Muscle layer of colon (tissue), 2 donors: ENCODE measurements around the gene FAM83C.

Source experiments
- H3K27ac ChIP-seq: one replicate; pipeline ENCODE4 v1.7.0; 2013; ENCODE audit warnings: low read depth, mild to moderate bottlenecking, low read length, moderate library complexity
- H3K27me3 ChIP-seq, 2 donors: one replicate each; pipeline ENCODE4 v1.7.0; 2013; ENCODE audit warnings: low read length in 2 of 2, mild to moderate bottlenecking in 2 of 2; ENCODE audit not compliant: insufficient read depth in 2 of 2, control insufficient read depth in 1 of 2
- H3K36me3 ChIP-seq: one replicate; pipeline ENCODE4 v1.7.0; 2013; ENCODE audit warnings: mild to moderate bottlenecking, low read length; ENCODE audit not compliant: insufficient read depth
- H3K4me1 ChIP-seq: one replicate; pipeline ENCODE4 v1.7.0; 2013; ENCODE audit warnings: mild to moderate bottlenecking, low read length; ENCODE audit not compliant: insufficient read depth
- H3K4me3 ChIP-seq, 2 donors: one replicate each; pipeline ENCODE4 v1.7.0; 2013; ENCODE audit warnings: low read length in 2 of 2, low read depth in 1 of 2, mild to moderate bottlenecking in 1 of 2, moderate library complexity in 1 of 2
- H3K9ac ChIP-seq: one replicate; pipeline ENCODE4 v1.7.0; 2013; ENCODE audit warnings: low read length
- H3K9me3 ChIP-seq: one replicate; pipeline ENCODE4 v1.7.0; 2013; ENCODE audit warnings: mild to moderate bottlenecking, low read length
- donor health status: abdominal sarcoma.
- donor health status: Adenocarcinoma of cecum.

Gene FAM83C

GRCh38 chr20:35328095-35328685 lies 36.0 kb upstream of the FAM83C start:
- H3K4me3 ChIP-seq, result no peak overlapping the region
- no peak overlapping the region for H3K27ac ChIP-seq
- H3K27me3 ChIP-seq, result no peaks in the 10 kb centered on the region
- peaks cover 30% of the 10 kb centered on the region for H3K4me1 ChIP-seq
- H3K9me3 ChIP-seq, result no peaks in the 10 kb centered on the region
- no peak overlapping the region for H3K9ac ChIP-seq
- H3K36me3 ChIP-seq, result no peaks in the 10 kb centered on the region

DNA sequence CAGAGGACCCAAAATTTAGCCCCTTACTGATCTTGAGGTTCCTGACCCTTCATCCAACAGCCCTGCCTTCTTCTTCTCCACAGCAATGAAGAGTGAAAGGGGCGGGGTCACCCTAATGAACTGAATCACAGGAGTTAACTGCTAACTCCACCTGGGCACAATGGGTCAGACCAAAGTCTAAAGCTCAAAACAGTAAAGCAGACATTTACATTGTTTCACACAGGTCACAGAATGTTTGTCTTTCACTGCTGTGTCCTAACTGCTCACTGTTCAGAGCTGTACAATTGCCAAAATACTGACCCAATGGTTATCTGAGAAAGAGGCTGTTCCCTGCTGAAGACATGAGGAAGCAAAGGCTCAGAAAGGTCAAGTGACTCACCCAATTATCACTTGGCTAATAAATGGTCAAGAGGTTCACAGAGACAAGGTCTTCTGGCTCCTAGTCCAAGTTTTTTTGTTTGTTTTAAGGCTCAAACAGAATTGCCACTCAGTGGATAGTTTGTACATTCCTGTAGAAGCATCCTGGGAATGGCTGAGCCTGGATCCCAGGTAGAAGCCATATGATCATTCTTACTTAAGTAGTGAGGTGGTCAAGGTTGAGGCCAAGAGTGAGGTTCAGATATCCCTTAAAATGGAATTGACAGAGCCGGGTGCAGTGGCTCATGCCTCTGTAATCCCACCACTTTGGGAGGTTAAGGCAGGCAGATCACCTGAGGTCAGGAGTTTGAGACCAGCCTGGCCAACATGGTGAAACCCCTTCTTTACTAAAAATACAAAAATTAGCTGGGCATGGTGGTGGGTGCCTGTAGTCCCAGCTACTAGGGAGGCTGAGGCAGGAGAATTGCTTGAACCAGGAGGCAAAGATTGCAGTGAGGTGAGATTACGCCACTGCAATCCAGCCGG lies 35.1 kb upstream of the FAM83C start:
- H3K27me3 ChIP-seq, result no peaks in the 10 kb centered on the region
- no peaks in the 10 kb centered on the region for H3K9me3 ChIP-seq
- no peak overlapping the region for H3K27ac ChIP-seq
- no peaks in the 10 kb centered on the region for H3K36me3 ChIP-seq
- H3K4me1 ChIP-seq, result peaks cover 22% of the 10 kb centered on the region
- H3K9ac ChIP-seq, result no peak overlapping the region
- no peak overlapping the region for H3K4me3 ChIP-seq

DNA sequence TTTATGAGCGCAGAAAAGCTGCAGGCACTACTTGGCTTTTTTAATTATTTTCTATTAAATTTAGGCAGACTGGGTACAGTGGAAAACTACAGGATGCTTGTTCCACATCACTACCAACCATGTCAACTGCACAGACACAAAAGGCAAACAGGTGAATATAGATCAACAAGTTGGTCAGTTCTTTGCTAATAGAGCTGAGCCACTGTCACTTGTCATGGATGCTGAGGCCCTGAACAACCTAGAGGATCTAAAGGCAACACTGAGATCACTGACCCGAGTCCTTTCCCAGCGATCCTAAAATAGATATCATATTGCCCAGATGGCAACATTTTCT lies 34.5 kb upstream of the FAM83C start:
- Histone ChIP-seq H3K36me3 (no peaks in the 10 kb centered on the region), H3K27me3 (no peaks in the 10 kb centered on the region), H3K27ac (no peak overlapping the region), H3K9me3 (no peaks in the 10 kb centered on the region), H3K4me1 (peaks cover 16% of the 10 kb centered on the region), H3K4me3 (no peak overlapping the region), H3K9ac (no peak overlapping the region)

- H3K27ac ChIP-seq, result no peak overlapping the region
- H3K27me3 ChIP-seq, result no peaks in the 10 kb centered on the region
- no peak overlapping the region for H3K9ac ChIP-seq
- H3K9me3 ChIP-seq, result no peaks in the 10 kb centered on the region
- no peak overlapping the region for H3K4me3 ChIP-seq
- peaks cover 11% of the 10 kb centered on the region for H3K4me1 ChIP-seq
- H3K36me3 ChIP-seq, result no peaks in the 10 kb centered on the region
Observed at GRCh38 chr20:35326021-35326739, 34.0 kb upstream of the FAM83C start.

DNA sequence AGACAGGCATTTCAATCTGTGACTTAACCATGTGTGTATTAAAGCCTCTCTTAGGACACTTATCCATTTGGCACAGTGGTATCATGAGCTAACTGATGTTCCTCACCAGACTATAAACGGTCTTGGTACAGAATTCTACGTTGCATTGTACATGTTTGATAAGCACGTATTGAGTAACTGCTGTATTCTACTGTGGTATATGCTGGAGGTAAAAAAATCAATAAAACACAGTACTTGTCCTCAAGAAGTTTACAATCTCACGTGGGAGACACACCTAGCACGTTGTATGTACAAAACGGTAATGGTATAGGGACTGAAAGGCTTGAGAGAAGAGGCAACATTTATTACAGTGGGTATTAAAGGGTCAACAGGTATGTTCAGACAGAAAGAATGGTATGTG lies 33.2 kb upstream of the FAM83C start:
- no peaks in the 10 kb centered on the region for H3K36me3 ChIP-seq
- no peak overlapping the region for H3K27ac ChIP-seq
- no peak overlapping the region for H3K4me3 ChIP-seq
- peaks cover 8% of the 10 kb centered on the region for H3K4me1 ChIP-seq
- H3K9ac ChIP-seq, result no peak overlapping the region
- no peaks in the 10 kb centered on the region for H3K9me3 ChIP-seq
- no peaks in the 10 kb centered on the region for H3K27me3 ChIP-seq

DNA sequence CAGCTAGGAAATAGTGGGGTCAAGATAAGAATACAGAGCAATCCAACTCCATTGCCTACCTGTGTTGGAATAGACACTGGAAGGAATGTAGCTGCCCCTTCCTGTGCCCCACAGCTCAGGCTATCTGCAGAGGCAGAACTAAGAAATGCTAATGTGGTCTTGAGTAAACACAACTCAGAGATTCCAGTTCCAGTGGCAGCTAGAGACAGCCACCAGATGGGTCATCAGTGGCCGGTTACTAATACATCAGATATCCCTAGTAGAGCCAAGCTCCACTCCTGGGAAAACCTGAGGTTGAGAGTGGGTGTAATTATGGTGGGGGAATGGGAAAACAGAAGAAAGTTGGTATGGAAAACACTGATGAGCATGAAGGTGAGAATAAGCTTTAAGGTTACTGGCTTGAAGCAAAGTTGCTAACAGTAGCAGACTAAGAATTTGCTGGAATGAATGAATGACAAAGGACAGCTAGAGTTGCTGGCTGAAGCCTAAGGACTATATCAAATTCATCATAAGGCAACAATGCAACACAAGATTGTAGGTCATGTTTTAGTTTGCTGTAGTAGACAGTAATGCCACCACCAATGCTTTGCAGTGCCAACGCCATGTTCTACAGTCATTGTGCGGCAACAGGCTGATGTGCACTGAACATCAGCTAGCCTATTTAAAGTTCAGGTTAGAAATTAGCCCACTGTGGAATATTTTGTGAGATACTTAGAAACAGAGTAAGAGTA lies 28.3 kb upstream of the FAM83C start:
- peak overlapping the region; percentile 82 for H3K27ac ChIP-seq

GRCh38 chr20:35319871-35320197 lies 27.6 kb upstream of the FAM83C start:
- no peak overlapping the region for H3K4me3 ChIP-seq
- H3K4me1 ChIP-seq, result peaks cover 46% of the 10 kb centered on the region
- H3K27me3 ChIP-seq, result no peaks in the 10 kb centered on the region
- H3K9ac ChIP-seq, result no peak overlapping the region
- H3K9me3 ChIP-seq, result no peaks in the 10 kb centered on the region
- H3K27ac ChIP-seq, result peak overlapping the region; percentile 82
- H3K36me3 ChIP-seq, result no peaks in the 10 kb centered on the region

More for the DNA sequence above, 28.3 kb upstream of the FAM83C start:
- H3K9ac ChIP-seq, result no peak overlapping the region
- H3K4me3 ChIP-seq, result no peak overlapping the region
- H3K36me3 ChIP-seq, result no peaks in the 10 kb centered on the region
- peaks cover 45% of the 10 kb centered on the region for H3K4me1 ChIP-seq
- H3K9me3 ChIP-seq, result no peaks in the 10 kb centered on the region
- H3K27me3 ChIP-seq, result no peaks in the 10 kb centered on the region

DNA sequence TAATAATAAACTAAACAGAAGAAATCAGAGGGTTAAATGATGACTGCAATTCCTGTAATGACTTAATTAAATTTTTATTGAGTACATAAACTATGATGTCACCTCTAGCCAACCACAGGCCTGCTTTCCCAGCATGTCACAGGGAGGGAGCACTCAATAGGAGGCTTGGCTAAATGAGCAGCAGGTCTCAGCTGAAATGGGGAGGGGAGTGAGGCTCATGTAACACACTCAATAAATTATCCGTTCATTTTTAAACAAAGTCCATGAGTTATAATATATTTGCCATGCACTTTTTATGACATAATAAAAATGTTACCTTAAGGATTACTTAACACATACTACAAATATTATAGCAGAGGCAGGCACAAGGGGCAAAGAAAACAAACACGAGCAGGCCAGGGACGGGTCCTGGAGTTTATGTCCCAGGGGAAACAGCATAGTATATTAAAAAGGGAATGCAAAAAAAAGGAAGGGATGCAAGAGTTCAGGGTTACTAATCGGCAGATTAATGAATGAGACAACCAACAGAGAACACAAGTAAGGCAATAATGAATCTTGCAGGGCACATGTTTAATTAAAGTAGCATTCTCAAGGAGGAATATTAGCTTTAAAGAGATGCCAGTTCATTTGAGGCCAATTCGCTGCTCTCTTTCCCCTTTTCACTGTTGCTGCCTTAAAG lies 27.1 kb upstream of the FAM83C start:
- no peaks in the 10 kb centered on the region for H3K9me3 ChIP-seq
- H3K27me3 ChIP-seq, result no peaks in the 10 kb centered on the region
- H3K4me1 ChIP-seq, result peaks cover 46% of the 10 kb centered on the region
- H3K9ac ChIP-seq, result no peak overlapping the region
- H3K4me3 ChIP-seq, result no peak overlapping the region
- H3K27ac ChIP-seq, result peak overlapping the region; percentile 82
- no peaks in the 10 kb centered on the region for H3K36me3 ChIP-seq

DNA sequence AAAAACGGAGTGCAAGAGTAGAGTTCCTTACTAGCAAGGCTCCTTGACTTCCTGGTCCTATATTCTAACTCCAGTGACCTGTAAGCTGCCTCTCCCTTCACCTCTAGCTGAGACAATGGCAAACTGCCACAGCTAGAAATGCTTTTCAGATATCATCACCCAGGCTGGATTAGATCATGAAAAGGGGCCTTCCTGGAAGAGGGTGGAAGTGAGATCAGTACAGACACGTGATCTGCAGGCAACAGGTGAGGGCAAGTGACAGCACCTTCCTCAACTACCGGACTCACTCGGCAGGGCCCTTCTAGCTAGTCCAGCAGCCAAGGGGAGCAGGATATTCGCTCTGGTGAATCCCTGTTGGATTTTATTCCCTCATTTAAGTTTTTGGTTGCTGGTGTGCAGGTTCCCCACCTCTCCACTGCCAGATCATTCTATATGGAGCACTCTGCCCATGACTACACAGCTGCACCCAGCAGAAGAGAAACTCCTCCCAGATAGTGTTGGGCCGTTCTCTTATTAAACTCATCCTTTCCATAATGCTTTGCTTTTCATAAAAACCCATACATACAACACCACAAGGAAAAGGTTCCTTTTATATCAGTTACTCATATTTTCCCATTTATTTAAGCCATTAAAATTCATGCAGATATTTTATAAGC lies 26.4 kb upstream of the FAM83C start:
- Histone ChIP-seq H3K9ac (no peak overlapping the region), H3K4me1 (peaks cover 46% of the 10 kb centered on the region)

DNA sequence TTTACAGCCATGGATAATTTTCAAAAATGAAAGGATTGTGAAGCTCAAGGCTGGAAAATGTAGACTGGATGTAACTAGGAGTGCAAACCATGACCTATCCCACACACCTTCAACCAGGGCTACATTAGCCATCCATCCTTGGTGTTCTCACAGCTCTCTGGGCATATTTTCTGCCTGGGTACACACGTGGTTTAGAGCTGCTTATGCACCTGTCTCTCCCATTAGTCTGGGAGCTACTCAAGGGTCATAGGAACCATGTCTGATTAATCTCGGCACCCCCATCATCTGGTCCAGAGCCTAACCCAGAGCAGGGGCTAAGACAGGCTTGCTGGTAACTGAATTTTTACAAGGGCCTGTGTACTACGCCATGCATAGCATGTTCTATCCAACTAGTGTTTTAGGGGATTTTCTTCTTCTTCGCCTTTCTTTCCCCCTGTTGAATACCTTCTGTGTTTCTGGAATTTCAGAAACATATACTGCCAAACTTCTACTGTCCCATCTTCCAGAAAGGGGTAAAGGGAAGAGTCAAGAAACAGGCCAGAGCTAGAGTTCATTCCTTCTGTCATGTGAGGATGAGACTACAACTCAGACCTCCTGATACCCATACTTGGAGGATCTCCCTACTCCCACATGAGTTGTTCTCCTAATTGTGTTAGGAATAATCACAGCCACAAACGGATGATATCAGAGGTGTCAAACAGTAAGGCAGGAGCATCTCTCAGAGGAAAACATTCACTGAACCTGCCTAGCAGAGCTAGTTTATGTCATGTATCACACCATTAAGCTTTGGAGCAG lies 25.4 kb upstream of the FAM83C start:
- H3K4me1 ChIP-seq, result peaks cover 46% of the 10 kb centered on the region
- no peak overlapping the region for H3K4me3 ChIP-seq
- H3K27me3 ChIP-seq, result no peaks in the 10 kb centered on the region
- peak overlapping the region; percentile 82 for H3K27ac ChIP-seq
- H3K9ac ChIP-seq, result no peak overlapping the region
- H3K9me3 ChIP-seq, result no peaks in the 10 kb centered on the region
- H3K36me3 ChIP-seq, result no peaks in the 10 kb centered on the region

More for the DNA sequence above, 26.4 kb upstream of the FAM83C start:
- Histone ChIP-seq H3K27ac (peak overlapping the region; percentile 82), H3K9me3 (no peaks in the 10 kb centered on the region), H3K36me3 (no peaks in the 10 kb centered on the region), H3K4me3 (no peak overlapping the region), H3K27me3 (no peaks in the 10 kb centered on the region)
